ENCODE data around the gene PITPNC1.

PITPNC1 gene

GRCh38 chr17:67482764-67483163 lies 105.7 kb downstream of the PITPNC1 start:
- no peaks in the 10 kb centered on the region for H3K36me3 ChIP-seq (ENCODE audit: insufficient read depth, low read length)
- H3K9ac ChIP-seq (ENCODE audit: low read length), result no peak overlapping the region
- H3K4me1 ChIP-seq (ENCODE audit: insufficient read depth, low read length), result peaks cover 4% of the 10 kb centered on the region
- H3K27me3 ChIP-seq (ENCODE audit: control insufficient read depth in 1 of 2, insufficient read depth in 2 of 2, low read length in 2 of 2), result no peaks in the 10 kb centered on the region
- H3K27ac ChIP-seq (ENCODE audit: low read depth, low read length), result no peak overlapping the region
- no peaks in the 10 kb centered on the region for H3K9me3 ChIP-seq (ENCODE audit: low read length)
- H3K4me3 ChIP-seq (ENCODE audit: low read depth in 1 of 2, low read length in 2 of 2), result no peak overlapping the region

- no peaks in the 10 kb centered on the region for H3K27me3 ChIP-seq (ENCODE audit: control insufficient read depth in 1 of 2, insufficient read depth in 2 of 2, low read length in 2 of 2)
- H3K27ac ChIP-seq (ENCODE audit: low read depth, low read length), result no peak overlapping the region
- no peaks in the 10 kb centered on the region for H3K9me3 ChIP-seq (ENCODE audit: low read length)
- H3K4me1 ChIP-seq (ENCODE audit: insufficient read depth, low read length), result peaks cover 15% of the 10 kb centered on the region
- no peak overlapping the region for H3K9ac ChIP-seq (ENCODE audit: low read length)
- H3K36me3 ChIP-seq (ENCODE audit: insufficient read depth, low read length), result no peaks in the 10 kb centered on the region
- H3K4me3 ChIP-seq (ENCODE audit: low read depth in 1 of 2, low read length in 2 of 2), result no peak overlapping the region
These were observed 107.2 kb downstream of the PITPNC1 start for GRCh38 chr17:67484261-67484660.

GRCh38 chr17:67485666-67486065 lies 108.6 kb downstream of the PITPNC1 start:
- H3K4me1 ChIP-seq (ENCODE audit: insufficient read depth, low read length), result peaks cover 20% of the 10 kb centered on the region
- H3K9me3 ChIP-seq (ENCODE audit: low read length), result no peaks in the 10 kb centered on the region
- no peaks in the 10 kb centered on the region for H3K36me3 ChIP-seq (ENCODE audit: insufficient read depth, low read length)
- H3K9ac ChIP-seq (ENCODE audit: low read length), result no peak overlapping the region
- no peaks in the 10 kb centered on the region for H3K27me3 ChIP-seq (ENCODE audit: control insufficient read depth in 1 of 2, insufficient read depth in 2 of 2, low read length in 2 of 2)
- H3K4me3 ChIP-seq (ENCODE audit: low read depth in 1 of 2, low read length in 2 of 2), result no peak overlapping the region
- no peak overlapping the region for H3K27ac ChIP-seq (ENCODE audit: low read depth, low read length)

- H3K36me3 ChIP-seq (ENCODE audit: insufficient read depth, low read length), result no peaks in the 10 kb centered on the region
- H3K9ac ChIP-seq (ENCODE audit: low read length), result no peak overlapping the region
- H3K4me1 ChIP-seq (ENCODE audit: insufficient read depth, low read length), result peaks cover 30% of the 10 kb centered on the region
- H3K4me3 ChIP-seq (ENCODE audit: low read depth in 1 of 2, low read length in 2 of 2), result no peak overlapping the region
- no peaks in the 10 kb centered on the region for H3K27me3 ChIP-seq (ENCODE audit: control insufficient read depth in 1 of 2, insufficient read depth in 2 of 2, low read length in 2 of 2)
- no peak overlapping the region for H3K27ac ChIP-seq (ENCODE audit: low read depth, low read length)
- H3K9me3 ChIP-seq (ENCODE audit: low read length), result no peaks in the 10 kb centered on the region
These were observed 110.4 kb downstream of the PITPNC1 start for GRCh38 chr17:67487506-67487905.

- Histone ChIP-seq H3K9me3 (ENCODE audit: low read length) (no peaks in the 10 kb centered on the region), H3K36me3 (ENCODE audit: insufficient read depth, low read length) (no peaks in the 10 kb centered on the region), H3K4me1 (ENCODE audit: insufficient read depth, low read length) (peaks cover 34% of the 10 kb centered on the region), H3K27me3 (ENCODE audit: control insufficient read depth in 1 of 2, insufficient read depth in 2 of 2, low read length in 2 of 2) (no peaks in the 10 kb centered on the region), H3K9ac (ENCODE audit: low read length) (no peak overlapping the region), H3K4me3 (ENCODE audit: low read depth in 1 of 2, low read length in 2 of 2) (no peak overlapping the region), H3K27ac (ENCODE audit: low read depth, low read length) (peak overlapping the region; percentile 31)
These were observed 111.1 kb downstream of the PITPNC1 start for GRCh38 chr17:67488161-67488560.

- H3K36me3 ChIP-seq (ENCODE audit: insufficient read depth, low read length), result no peaks in the 10 kb centered on the region
- no peaks in the 10 kb centered on the region for H3K27me3 ChIP-seq (ENCODE audit: control insufficient read depth in 1 of 2, insufficient read depth in 2 of 2, low read length in 2 of 2)
- H3K9me3 ChIP-seq (ENCODE audit: low read length), result no peaks in the 10 kb centered on the region
- peaks cover 34% of the 10 kb centered on the region for H3K4me1 ChIP-seq (ENCODE audit: insufficient read depth, low read length)
- no peak overlapping the region for H3K4me3 ChIP-seq (ENCODE audit: low read depth in 1 of 2, low read length in 2 of 2)
- H3K27ac ChIP-seq (ENCODE audit: low read depth, low read length), result peak overlapping the region; percentile 31
- H3K9ac ChIP-seq (ENCODE audit: low read length), result no peak overlapping the region
These were observed 111.7 kb downstream of the PITPNC1 start for GRCh38 chr17:67488768-67489167.

- no peaks in the 10 kb centered on the region for H3K27me3 ChIP-seq (ENCODE audit: control insufficient read depth in 1 of 2, insufficient read depth in 2 of 2, low read length in 2 of 2)
- no peak overlapping the region for H3K9ac ChIP-seq (ENCODE audit: low read length)
- H3K27ac ChIP-seq (ENCODE audit: low read depth, low read length), result peak overlapping the region; percentile 12
- H3K36me3 ChIP-seq (ENCODE audit: insufficient read depth, low read length), result no peaks in the 10 kb centered on the region
- H3K4me3 ChIP-seq (ENCODE audit: low read depth in 1 of 2, low read length in 2 of 2), result no peak overlapping the region
- peaks cover 34% of the 10 kb centered on the region for H3K4me1 ChIP-seq (ENCODE audit: insufficient read depth, low read length)
- no peaks in the 10 kb centered on the region for H3K9me3 ChIP-seq (ENCODE audit: low read length)
These were observed 112.2 kb downstream of the PITPNC1 start for GRCh38 chr17:67489273-67489672.

GRCh38 chr17:67490471-67490870 lies 113.4 kb downstream of the PITPNC1 start:
- H3K4me3 ChIP-seq (ENCODE audit: low read depth in 1 of 2, low read length in 2 of 2), result peak overlapping the region in 1 of 2 donors; percentile 45
- peak overlapping the region; percentile 36 for H3K27ac ChIP-seq (ENCODE audit: low read depth, low read length)
- no peaks in the 10 kb centered on the region for H3K36me3 ChIP-seq (ENCODE audit: insufficient read depth, low read length)
- no peaks in the 10 kb centered on the region for H3K27me3 ChIP-seq (ENCODE audit: control insufficient read depth in 1 of 2, insufficient read depth in 2 of 2, low read length in 2 of 2)
- H3K4me1 ChIP-seq (ENCODE audit: insufficient read depth, low read length), result peaks cover 34% of the 10 kb centered on the region
- H3K9me3 ChIP-seq (ENCODE audit: low read length), result no peaks in the 10 kb centered on the region
- H3K9ac ChIP-seq (ENCODE audit: low read length), result peak overlapping the region; percentile 23

- Histone ChIP-seq H3K9ac (ENCODE audit: low read length) (peak overlapping the region; percentile 23), H3K27me3 (ENCODE audit: control insufficient read depth in 1 of 2, insufficient read depth in 2 of 2, low read length in 2 of 2) (no peaks in the 10 kb centered on the region), H3K4me3 (ENCODE audit: low read depth in 1 of 2, low read length in 2 of 2) (peak overlapping the region; percentile 16 to 45), H3K4me1 (ENCODE audit: insufficient read depth, low read length) (peaks cover 34% of the 10 kb centered on the region), H3K27ac (ENCODE audit: low read depth, low read length) (peak overlapping the region; percentile 55), H3K9me3 (ENCODE audit: low read length) (no peaks in the 10 kb centered on the region), H3K36me3 (ENCODE audit: insufficient read depth, low read length) (no peaks in the 10 kb centered on the region)
These were observed 114.1 kb downstream of the PITPNC1 start for GRCh38 chr17:67491009-67491680.

GRCh38 chr17:67491681-67492024 lies 114.6 kb downstream of the PITPNC1 start:
- H3K36me3 ChIP-seq (ENCODE audit: insufficient read depth, low read length), result no peaks in the 10 kb centered on the region
- H3K4me1 ChIP-seq (ENCODE audit: insufficient read depth, low read length), result peaks cover 34% of the 10 kb centered on the region
- H3K27ac ChIP-seq (ENCODE audit: low read depth, low read length), result peak overlapping the region; percentile 55
- H3K27me3 ChIP-seq (ENCODE audit: control insufficient read depth in 1 of 2, insufficient read depth in 2 of 2, low read length in 2 of 2), result no peaks in the 10 kb centered on the region
- H3K9me3 ChIP-seq (ENCODE audit: low read length), result no peaks in the 10 kb centered on the region
- H3K9ac ChIP-seq (ENCODE audit: low read length), result no peak overlapping the region
- peak overlapping the region; percentile 16 to 30 for H3K4me3 ChIP-seq (ENCODE audit: low read depth in 1 of 2, low read length in 2 of 2)

- Histone ChIP-seq H3K4me1 (ENCODE audit: insufficient read depth, low read length) (peaks cover 34% of the 10 kb centered on the region), H3K9me3 (ENCODE audit: low read length) (no peaks in the 10 kb centered on the region), H3K4me3 (ENCODE audit: low read depth in 1 of 2, low read length in 2 of 2) (no peak overlapping the region), H3K9ac (ENCODE audit: low read length) (no peak overlapping the region), H3K36me3 (ENCODE audit: insufficient read depth, low read length) (no peaks in the 10 kb centered on the region), H3K27me3 (ENCODE audit: control insufficient read depth in 1 of 2, insufficient read depth in 2 of 2, low read length in 2 of 2) (no peaks in the 10 kb centered on the region), H3K27ac (ENCODE audit: low read depth, low read length) (no peak overlapping the region)
These were observed 115.2 kb downstream of the PITPNC1 start for GRCh38 chr17:67492251-67492740.

Measured in muscle layer of colon (tissue), 2 donors.